ENCODE data around the gene CCDC106.

Gene CCDC106

GRCh38 chr19:55673889-55674288 lies 25.9 kb downstream of the CCDC106 start:
- no peak overlapping the region for H3K4me3 ChIP-seq (replicated peaks; ENCODE audit: low read depth, low read length)
- no peak for TF ChIP-seq CTCF (IDR thresholded peaks at IDR 0.05; ENCODE audit: low read length, missing control alignments)

GRCh38 chr19:55674459-55674840 lies 26.4 kb downstream of the CCDC106 start:
- TF ChIP-seq CTCF (IDR thresholded peaks at IDR 0.05; ENCODE audit: low read length, missing control alignments) = no peak
- no peak for DNase-seq (ENCODE audit: low read depth)
- peak overlapping the region; percentile 93 for H3K4me3 ChIP-seq (replicated peaks; ENCODE audit: low read depth, low read length)

More at GRCh38 chr19:55673889-55674288, 25.9 kb downstream of the CCDC106 start:
- DNase-seq (ENCODE audit: low read depth) = no peak

GRCh38 chr19:55674841-55675660 lies 27.0 kb downstream of the CCDC106 start, which contains the start of gene EPN1:
TSS of gene EPN1 (plus strand) at chr19:55675226. CDS start at chr19:55678628, 3,402 bp downstream.
- peak within 1 kb of the TSS; percentile 93 for H3K4me3 ChIP-seq (replicated peaks; ENCODE audit: low read depth, low read length)
- peak; percentile 96 for DNase-seq (ENCODE audit: low read depth)
- TF ChIP-seq CTCF (IDR thresholded peaks at IDR 0.05; ENCODE audit: low read length, missing control alignments) = no peak

GRCh38 chr19:55675661-55676354 lies 27.8 kb downstream of the CCDC106 start:
- no peak for DNase-seq (ENCODE audit: low read depth)
- TF ChIP-seq CTCF (IDR thresholded peaks at IDR 0.05; ENCODE audit: low read length, missing control alignments) = no peak
- peak overlapping the region; percentile 93 for H3K4me3 ChIP-seq (replicated peaks; ENCODE audit: low read depth, low read length)

GRCh38 chr19:55676383-55676782 lies 28.4 kb downstream of the CCDC106 start:
- peak; percentile 31 for DNase-seq (ENCODE audit: low read depth)
- peak overlapping the region; percentile 93 for H3K4me3 ChIP-seq (replicated peaks; ENCODE audit: low read depth, low read length)
- TF ChIP-seq CTCF (IDR thresholded peaks at IDR 0.05; ENCODE audit: low read length, missing control alignments) = peak; percentile 22

- peak overlapping the region; percentile 93 for H3K4me3 ChIP-seq (replicated peaks; ENCODE audit: low read depth, low read length)
- TF ChIP-seq CTCF (IDR thresholded peaks at IDR 0.05; ENCODE audit: low read length, missing control alignments) = no peak
- no peak for DNase-seq (ENCODE audit: low read depth)
These were observed 29.0 kb downstream of the CCDC106 start for GRCh38 chr19:55676889-55677505.

Data from fibroblast of pulmonary artery (primary cell).